Measurements from ENCODE around the gene MYO15A.

The MYO15A gene, protein sequence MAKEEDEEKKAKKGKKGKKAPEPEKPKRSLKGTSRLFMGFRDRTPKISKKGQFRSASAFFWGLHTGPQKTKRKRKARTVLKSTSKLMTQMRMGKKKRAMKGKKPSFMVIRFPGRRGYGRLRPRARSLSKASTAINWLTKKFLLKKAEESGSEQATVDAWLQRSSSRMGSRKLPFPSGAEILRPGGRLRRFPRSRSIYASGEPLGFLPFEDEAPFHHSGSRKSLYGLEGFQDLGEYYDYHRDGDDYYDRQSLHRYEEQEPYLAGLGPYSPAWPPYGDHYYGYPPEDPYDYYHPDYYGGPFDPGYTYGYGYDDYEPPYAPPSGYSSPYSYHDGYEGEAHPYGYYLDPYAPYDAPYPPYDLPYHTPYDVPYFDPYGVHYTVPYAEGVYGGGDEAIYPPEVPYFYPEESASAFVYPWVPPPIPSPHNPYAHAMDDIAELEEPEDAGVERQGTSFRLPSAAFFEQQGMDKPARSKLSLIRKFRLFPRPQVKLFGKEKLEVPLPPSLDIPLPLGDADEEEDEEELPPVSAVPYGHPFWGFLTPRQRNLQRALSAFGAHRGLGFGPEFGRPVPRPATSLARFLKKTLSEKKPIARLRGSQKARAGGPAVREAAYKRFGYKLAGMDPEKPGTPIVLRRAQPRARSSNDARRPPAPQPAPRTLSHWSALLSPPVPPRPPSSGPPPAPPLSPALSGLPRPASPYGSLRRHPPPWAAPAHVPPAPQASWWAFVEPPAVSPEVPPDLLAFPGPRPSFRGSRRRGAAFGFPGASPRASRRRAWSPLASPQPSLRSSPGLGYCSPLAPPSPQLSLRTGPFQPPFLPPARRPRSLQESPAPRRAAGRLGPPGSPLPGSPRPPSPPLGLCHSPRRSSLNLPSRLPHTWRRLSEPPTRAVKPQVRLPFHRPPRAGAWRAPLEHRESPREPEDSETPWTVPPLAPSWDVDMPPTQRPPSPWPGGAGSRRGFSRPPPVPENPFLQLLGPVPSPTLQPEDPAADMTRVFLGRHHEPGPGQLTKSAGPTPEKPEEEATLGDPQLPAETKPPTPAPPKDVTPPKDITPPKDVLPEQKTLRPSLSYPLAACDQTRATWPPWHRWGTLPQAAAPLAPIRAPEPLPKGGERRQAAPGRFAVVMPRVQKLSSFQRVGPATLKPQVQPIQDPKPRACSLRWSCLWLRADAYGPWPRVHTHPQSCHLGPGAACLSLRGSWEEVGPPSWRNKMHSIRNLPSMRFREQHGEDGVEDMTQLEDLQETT (N-terminal part only)

DNA sequence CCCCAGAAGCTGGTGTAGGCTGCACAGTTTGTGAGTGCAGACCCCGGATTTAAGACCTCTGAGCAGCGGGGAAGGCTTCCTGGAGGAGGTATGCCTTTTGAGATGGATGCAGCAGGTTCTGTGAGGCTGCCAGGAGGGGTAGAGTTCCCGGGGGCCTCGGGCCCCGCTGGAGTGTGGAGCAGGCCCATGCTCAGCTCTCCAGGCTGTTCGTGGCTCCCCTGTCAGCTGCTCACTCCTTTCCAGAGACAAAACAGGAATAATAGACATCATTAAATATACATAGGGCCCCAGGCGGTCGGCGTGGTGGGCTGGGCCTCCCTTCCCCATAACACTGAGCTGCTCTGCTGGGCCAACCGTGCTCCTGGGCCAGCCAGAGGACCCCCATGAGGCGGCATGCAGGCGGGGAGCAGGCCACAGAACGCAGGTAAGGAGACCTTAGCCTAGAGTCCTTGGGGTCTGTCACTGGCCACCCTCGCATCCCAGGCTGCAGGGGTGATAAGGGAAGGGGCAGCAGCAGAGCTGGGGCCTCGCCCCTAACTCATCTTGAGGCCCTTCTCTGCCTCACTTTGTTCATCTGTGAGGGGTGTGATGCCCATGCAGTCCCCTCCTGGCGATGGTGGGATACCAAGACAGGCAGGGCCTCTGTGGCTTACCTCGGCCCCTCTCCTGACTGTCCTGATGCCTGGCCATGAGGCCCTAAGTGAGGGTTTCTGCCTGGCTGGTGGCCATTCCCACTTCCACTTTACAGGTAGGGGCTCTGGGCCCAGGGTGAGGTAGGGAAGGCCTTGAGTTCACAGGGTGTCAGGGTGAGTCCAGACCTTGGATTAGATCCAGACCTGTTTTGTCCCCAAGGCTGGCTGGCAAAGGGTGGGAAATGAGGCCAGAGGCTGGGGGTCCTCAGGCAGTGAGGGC lies at the start of gene MYO15A:
MYO15A (plus strand) TSS at position 356 of the 912 bp plus-strand sequence. CDS start 10,045 bp downstream, outside the sequence.
- in situ Hi-C loops (cut with MboI; ENCODE audit: low sequenced_read_pairs, unreplicated experiment): no loop called here
- TF ChIP-seq, protein P1, sequence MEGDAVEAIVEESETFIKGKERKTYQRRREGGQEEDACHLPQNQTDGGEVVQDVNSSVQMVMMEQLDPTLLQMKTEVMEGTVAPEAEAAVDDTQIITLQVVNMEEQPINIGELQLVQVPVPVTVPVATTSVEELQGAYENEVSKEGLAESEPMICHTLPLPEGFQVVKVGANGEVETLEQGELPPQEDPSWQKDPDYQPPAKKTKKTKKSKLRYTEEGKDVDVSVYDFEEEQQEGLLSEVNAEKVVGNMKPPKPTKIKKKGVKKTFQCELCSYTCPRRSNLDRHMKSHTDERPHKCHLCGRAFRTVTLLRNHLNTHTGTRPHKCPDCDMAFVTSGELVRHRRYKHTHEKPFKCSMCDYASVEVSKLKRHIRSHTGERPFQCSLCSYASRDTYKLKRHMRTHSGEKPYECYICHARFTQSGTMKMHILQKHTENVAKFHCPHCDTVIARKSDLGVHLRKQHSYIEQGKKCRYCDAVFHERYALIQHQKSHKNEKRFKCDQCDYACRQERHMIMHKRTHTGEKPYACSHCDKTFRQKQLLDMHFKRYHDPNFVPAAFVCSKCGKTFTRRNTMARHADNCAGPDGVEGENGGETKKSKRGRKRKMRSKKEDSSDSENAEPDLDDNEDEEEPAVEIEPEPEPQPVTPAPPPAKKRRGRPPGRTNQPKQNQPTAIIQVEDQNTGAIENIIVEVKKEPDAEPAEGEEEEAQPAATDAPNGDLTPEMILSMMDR (IDR thresholded peaks at IDR 0.05; ENCODE audit: borderline replicate concordance, control extremely low read depth, extremely low read depth, insufficient read depth, missing control alignments): no peak
- no peak for DNase-seq (ENCODE audit: low spot score)

DNA sequence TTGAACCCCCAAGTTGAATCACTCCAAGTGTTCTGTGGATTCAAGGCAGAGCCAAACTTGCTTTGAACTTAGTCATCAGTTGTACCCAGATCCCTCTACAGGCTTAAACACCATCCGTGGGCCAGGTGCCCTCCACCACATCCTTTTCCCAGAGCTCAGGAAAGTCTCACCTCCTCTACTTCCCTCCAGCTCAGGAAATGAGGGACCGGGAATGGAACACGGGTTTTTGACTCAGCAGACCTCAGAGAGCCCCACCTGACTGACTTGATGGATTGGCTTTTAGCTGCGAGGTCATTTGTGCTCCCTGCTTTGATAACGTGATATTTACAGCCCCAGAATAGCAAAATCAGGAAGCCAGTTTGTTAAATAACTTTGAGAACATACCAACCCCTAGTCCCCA lies 49.3 kb upstream of the MYO15A start:
- TF ChIP-seq, protein P1 (IDR thresholded peaks at IDR 0.05; ENCODE audit: borderline replicate concordance, control extremely low read depth, extremely low read depth, insufficient read depth, missing control alignments): no peak
- DNase-seq (ENCODE audit: low spot score): no peak

DNA sequence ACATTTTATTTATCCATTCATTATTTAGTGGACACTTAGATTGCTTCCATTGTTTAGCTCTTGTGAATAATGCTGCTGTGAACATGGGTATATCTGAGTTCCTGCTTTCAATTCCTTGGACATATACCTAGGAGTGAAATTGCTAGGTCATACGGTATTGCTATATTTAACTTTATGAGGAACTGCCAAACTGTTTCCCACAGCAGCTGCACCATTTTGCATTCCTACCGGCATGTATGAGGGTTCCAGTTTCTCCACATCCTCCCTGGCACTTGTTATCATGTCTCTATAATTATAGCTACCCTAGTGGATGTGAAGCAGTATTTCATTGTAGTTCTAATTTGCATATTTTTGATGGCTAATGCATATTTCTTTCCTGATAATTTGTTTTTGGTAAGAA lies 44.5 kb upstream of the MYO15A start:
- in situ Hi-C loops (cut with MboI; ENCODE audit: low sequenced_read_pairs, unreplicated experiment): no loop called here
- DNase-seq (ENCODE audit: low spot score): no peak
- TF ChIP-seq, protein P1 (IDR thresholded peaks at IDR 0.05; ENCODE audit: borderline replicate concordance, control extremely low read depth, extremely low read depth, insufficient read depth, missing control alignments): no peak

More for the DNA sequence above, 49.3 kb upstream of the MYO15A start:
- in situ Hi-C loops (cut with MboI; ENCODE audit: low sequenced_read_pairs, unreplicated experiment): no loop called here

DNA sequence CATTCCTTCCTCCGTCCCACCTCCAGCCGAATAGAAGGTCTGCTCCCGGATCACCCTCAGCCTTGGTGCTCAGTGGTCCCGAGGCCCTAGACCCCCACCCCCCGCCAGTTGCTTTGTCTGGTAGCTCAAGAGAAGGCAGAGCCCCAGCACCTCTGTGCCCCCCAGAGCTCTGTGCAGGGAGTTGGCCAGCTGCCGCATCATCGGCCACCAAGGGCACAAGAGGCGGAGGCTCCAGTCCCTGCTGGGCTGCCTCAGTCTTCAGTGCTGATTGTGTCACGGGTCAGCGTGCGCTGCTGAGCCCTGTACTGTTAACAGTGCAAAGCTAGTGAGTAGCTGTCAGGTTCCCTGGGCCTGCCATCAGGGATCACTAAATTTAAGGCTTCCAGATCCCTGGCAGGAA lies 43.0 kb upstream of the MYO15A start:
- in situ Hi-C loops (cut with MboI; ENCODE audit: low sequenced_read_pairs, unreplicated experiment): no loop called here
- TF ChIP-seq, protein P1 (IDR thresholded peaks at IDR 0.05; ENCODE audit: borderline replicate concordance, control extremely low read depth, extremely low read depth, insufficient read depth, missing control alignments): no peak
- no peak for DNase-seq (ENCODE audit: low spot score)

DNA sequence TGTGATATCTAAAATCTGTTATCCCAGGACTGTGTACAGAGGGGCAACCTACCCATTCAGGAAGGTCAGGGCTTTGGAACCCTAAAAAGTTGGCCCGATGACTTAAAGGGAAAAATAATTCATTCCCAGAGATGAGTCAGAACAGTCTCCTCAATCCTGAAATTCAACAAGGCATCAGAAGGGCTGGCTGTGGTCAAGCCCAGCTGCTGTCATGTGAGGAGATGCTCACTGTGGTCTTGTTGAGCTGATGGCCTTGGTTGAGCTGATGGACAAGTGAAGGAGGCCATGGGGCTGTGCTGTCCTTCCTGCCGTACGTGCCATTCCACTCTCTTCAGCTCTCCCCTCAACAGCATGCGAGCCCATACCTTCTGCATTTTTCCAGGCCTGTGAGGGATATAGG lies 41.7 kb upstream of the MYO15A start:
- in situ Hi-C loops (cut with MboI; ENCODE audit: low sequenced_read_pairs, unreplicated experiment): no loop called here
- TF ChIP-seq, protein P1 (IDR thresholded peaks at IDR 0.05; ENCODE audit: borderline replicate concordance, control extremely low read depth, extremely low read depth, insufficient read depth, missing control alignments): no peak
- no peak for DNase-seq (ENCODE audit: low spot score)
